Occipital lobe (tissue), 3 donors: Measurements from ENCODE around the gene KLC1. TPM values are rescaled to one million over a fixed set of nuclear protein-coding genes. Genes with fewer than 3 reads are reported as not detected.

Source experiments
- DNase-seq: peaks from one replicate; lab custom pipeline; 2025; lab: John Stamatoyannopoulos, UW
- small RNA-seq: library from RNA; depleted of rRNA; stranded (forward); fragments of <200 nt; gene quantifications from one replicate; pipeline ENCODE3, GENCODE V24; 2014
- total RNA-seq: library from RNA; depleted of rRNA; stranded (reverse); fragments of >200 nt; gene quantifications from one replicate; pipeline ENCODE4 v1.2.3, GENCODE V29; 2014

Gene KLC1
- total RNA-seq, 1 donor from 2014 or later: 355 TPM

GRCh38 chr14:103748534-103748857 lies 119.5 kb downstream of the KLC1 start:
- DNase-seq: no peak

DNA sequence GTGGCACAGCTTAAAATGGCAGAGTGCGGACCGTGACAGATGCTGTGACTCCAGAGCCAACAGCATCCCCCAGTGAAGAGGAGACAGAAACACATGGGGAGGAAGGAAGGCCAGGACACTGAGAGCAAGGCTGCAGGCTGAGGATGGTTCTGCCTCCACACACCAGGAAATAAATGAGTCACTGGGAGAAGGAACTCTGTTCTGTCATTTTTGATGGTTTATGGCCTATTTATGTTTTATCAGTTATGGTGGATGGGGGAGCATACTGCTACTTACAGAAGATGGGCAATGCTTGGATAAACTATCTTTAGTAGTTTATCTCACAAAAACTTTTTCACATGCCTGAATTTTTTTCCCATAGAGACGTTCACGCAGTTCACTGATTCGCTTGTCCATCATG lies 120.4 kb downstream of the KLC1 start:
- DNase-seq: no peak

DNA sequence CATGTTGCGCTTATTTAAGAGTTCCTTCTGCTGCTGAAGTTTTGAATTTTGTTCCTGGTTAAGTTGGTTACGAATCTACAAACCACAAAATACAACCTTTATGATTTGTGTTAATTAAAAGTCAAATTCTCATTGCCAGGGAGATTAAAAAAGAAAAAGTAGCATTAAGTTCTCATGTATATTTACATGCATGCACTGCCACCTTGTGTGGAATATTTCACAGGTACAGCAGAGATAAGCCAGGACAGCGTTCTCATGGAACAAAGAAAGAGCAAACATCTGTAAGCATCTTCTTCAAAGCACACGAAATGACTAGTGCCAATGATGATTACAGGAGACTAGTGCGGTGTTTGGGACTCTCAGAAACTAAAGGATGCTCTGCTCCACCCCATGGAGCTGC lies 120.8 kb downstream of the KLC1 start:
- DNase-seq: no peak

Small RNA genes lying within 50 kb of the gene (small RNA-seq; reads per million reads assigned to genes)
- not detected for gene RF00019

Other genes with a start within 250 kb of the KLC1 start
- gene MARK3, start 243.8 kb upstream of the KLC1 start, total RNA-seq: 146 TPM
- gene CKB, start 106.4 kb upstream of the KLC1 start, total RNA-seq: 278 TPM
- gene TRMT61A, start 100.0 kb upstream of the KLC1 start, total RNA-seq: 5.9 TPM
- 46.6 TPM for gene BAG5, start 66.6 kb upstream of the KLC1 start, total RNA-seq
- gene COA8, start 66.3 kb upstream of the KLC1 start, total RNA-seq: 27.5 TPM
- 7.0 TPM for gene XRCC3, start 86.2 kb downstream of the KLC1 start, total RNA-seq
- gene ZFYVE21, start 86.6 kb downstream of the KLC1 start, total RNA-seq: 37.7 TPM
- 15.8 TPM for gene PPP1R13B, start 218.4 kb downstream of the KLC1 start, total RNA-seq